Sigmoid colon (tissue), 7 donors: ENCODE measurements around the gene DCBLD2. TPM values are rescaled to one million over a fixed set of nuclear protein-coding genes. Genes with fewer than 3 reads are reported as not detected.

Source experiments
- DNase-seq: peaks from one replicate; pipeline ENCODE4 v3.0.0-alpha.2; 2019
- H3K27ac ChIP-seq, 4 donors: fragments of 200-600 bp; sonication (generic); one replicate each; pipeline ENCODE4 v1.5.1; 2016 to 2019; ENCODE audit warnings: mild to moderate bottlenecking in 1 of 4
- H3K27me3 ChIP-seq, 3 donors: fragments of 200-600 bp; sonication (generic); one replicate each; pipeline ENCODE4 v1.5.1; 2019; ENCODE audit warnings: mild to moderate bottlenecking in 1 of 3
- H3K36me3 ChIP-seq, 4 donors: fragments of 200-600 bp; sonication (generic); one replicate each; pipeline ENCODE4 v1.5.1; 2016 to 2019
- H3K4me1 ChIP-seq, 4 donors: fragments of 200-600 bp; sonication (generic); one replicate each; pipeline ENCODE4 v1.5.1; 2017 to 2019
- H3K4me3 ChIP-seq, 4 donors: fragments of 200-600 bp; sonication (generic); one replicate each; pipeline ENCODE4 v1.5.1; 2017 to 2019; ENCODE audit warnings: mild to moderate bottlenecking in 2 of 4, moderate library complexity in 1 of 4
- H3K9me3 ChIP-seq, 4 donors: fragments of 200-600 bp in 3 of 4; sonication (generic) in 3 of 4; one replicate each; pipeline versions ENCODE4 v1.5.1 to v1.6.1; 2013 to 2019
- CTCF ChIP-seq, 4 experiments: fragments of 450-650 bp in 3 of 4; fragments of 200-600 bp in 1 of 4; IDR thresholded peaks; one replicate each; pipeline ENCODE4 v1.5.1; 2016 to 2019; ENCODE audit warnings: antibody characterized with exemption in 4 of 4, mild to moderate bottlenecking in 3 of 4, moderate library complexity in 2 of 4
- EP300 ChIP-seq, 4 donors: sonication (generic); formaldehyde crosslinking; IDR thresholded peaks; one replicate each; pipeline ENCODE4 v1.6.1; 2017; ENCODE audit warnings: antibody characterized with exemption in 4 of 4
- POLR2A ChIP-seq, 2 donors: fragments of 450-650 bp; IDR thresholded peaks; one replicate each; pipeline ENCODE4 v1.6.1; 2016; ENCODE audit warnings: antibody characterized with exemption in 2 of 2, mild to moderate bottlenecking in 2 of 2, moderate library complexity in 2 of 2
- POLR2AphosphoS5 ChIP-seq, 4 donors: sonication (generic); formaldehyde crosslinking; IDR thresholded peaks; one replicate each; pipeline ENCODE4 v1.6.1; 2017; ENCODE audit warnings: antibody characterized with exemption in 4 of 4
- WGBS, 2 donors: extraction: QIAGEN DNeasy Blood & Tissue Kit; methylation state at CpG; one replicate each; pipeline ENCODE4 v1.1.7; 2013; 5-methylcytosine and 5-hydroxymethylcytosine counted together
- intact Hi-C: fragments of 100-400 bp; cut with DNase I; formaldehyde crosslinking; loops from one replicate; pipeline ENCODE4 v1.15.1; 2023
- polyA plus RNA-seq, 3 donors: library from polyadenylated mRNA; stranded (reverse); fragments of 200-250 nt; gene quantifications; one replicate each; pipeline ENCODE4 v1.2.3, GENCODE V29; 2013
- small RNA-seq, 3 donors: library from RNA; depleted of rRNA; stranded (forward); fragments of <200 nt; gene quantifications; one replicate each; pipeline ENCODE3, GENCODE V24; 2016
- total RNA-seq, 4 donors: library from RNA; depleted of rRNA; stranded (reverse); fragments of >200 nt; gene quantifications; one replicate each; pipeline ENCODE4 v1.1.0, GENCODE V29; 2016
- donor health status: healthy with polysubstance abuse.
- donor health status: Bipolar disorder and iron deficiency.
- donor health status: healthy.

Gene DCBLD2
- total and polyA plus RNA-seq, 7 donors = 1.2 to 56.5 (median 38.8) TPM

DNA sequence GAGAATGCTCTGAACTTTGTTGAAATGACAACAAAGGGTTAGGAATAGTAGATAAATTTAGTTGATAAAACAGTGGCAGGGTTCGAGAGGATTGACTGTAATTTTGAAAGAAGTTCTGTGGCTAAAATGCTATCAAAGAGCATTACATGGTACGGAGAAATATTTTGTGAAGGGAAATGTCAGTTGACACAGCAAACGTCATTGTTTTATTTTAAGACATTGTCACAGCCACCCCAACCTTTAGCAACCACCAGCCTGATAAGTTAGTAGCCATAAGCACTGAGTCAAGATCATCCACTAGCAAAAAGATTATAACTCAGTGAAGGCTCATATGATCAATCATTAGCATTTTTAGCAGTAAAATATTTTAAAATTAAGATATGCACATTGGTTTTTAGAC lies 147.0 kb downstream of the DCBLD2 start:
- TF ChIP-seq POLR2AphosphoS5 (IDR thresholded peaks at IDR 0.05) (no peak), EP300 (IDR thresholded peaks at IDR 0.05) (no peak), POLR2A (IDR thresholded peaks at IDR 0.05) (no peak), CTCF (IDR thresholded peaks at IDR 0.05) (no peak)
- WGBS, 2 donors = 54 to 55% methylated on average over 3 of the region's 3 CpGs
- Histone ChIP-seq H3K4me1 (no peaks in the 10 kb centered on the region), H3K9me3 (no peaks in the 10 kb centered on the region), H3K4me3 (no peak overlapping the region), H3K36me3 (no peaks in the 10 kb centered on the region), H3K27ac (no peak overlapping the region), H3K27me3 (no peaks in the 10 kb centered on the region)
- DNase-seq = no peak
- intact Hi-C loops = no loop called here

GRCh38 chr3:98750276-98750919 lies 151.1 kb downstream of the DCBLD2 start:
- TF ChIP-seq POLR2AphosphoS5 (IDR thresholded peaks at IDR 0.05) = no peak
- no peak overlapping the region for H3K4me3 ChIP-seq
- intact Hi-C loops = no loop called here
- no peaks in the 10 kb centered on the region for H3K4me1 ChIP-seq
- no peak for DNase-seq
- H3K27me3 ChIP-seq = no peaks in the 10 kb centered on the region
- no peak overlapping the region for H3K27ac ChIP-seq
- 91 to 93% methylated on average over 1 of the region's 1 CpG for WGBS, 2 donors
- no peaks in the 10 kb centered on the region for H3K36me3 ChIP-seq
- H3K9me3 ChIP-seq = no peaks in the 10 kb centered on the region

DNA sequence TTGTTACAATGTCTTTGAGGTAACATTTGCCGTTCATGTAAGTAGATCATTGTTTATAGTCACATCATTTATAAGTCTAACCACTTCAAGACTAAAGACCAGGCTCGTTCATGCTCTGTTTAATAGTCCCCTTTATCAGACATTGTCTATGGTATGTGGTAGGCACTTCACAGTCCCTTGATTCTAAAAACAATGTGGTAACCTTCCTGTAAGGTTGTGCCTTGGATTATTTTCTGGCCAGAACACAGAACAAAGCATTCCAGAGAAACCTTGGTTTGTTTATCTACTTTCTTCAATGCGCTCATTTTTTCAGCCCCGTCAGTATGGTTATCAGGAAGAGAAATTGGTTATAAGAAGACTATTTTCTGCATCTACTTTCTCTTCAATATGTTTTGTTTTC lies 154.6 kb downstream of the DCBLD2 start:
- no peaks in the 10 kb centered on the region for H3K27me3 ChIP-seq
- H3K27ac ChIP-seq = peak overlapping the region in 1 of 4 donors; percentile 3
- no peaks in the 10 kb centered on the region for H3K36me3 ChIP-seq
- no peak for DNase-seq
- no peaks in the 10 kb centered on the region for H3K9me3 ChIP-seq
- TF ChIP-seq POLR2A (IDR thresholded peaks at IDR 0.05) (no peak), POLR2AphosphoS5 (IDR thresholded peaks at IDR 0.05) (no peak), EP300 (IDR thresholded peaks at IDR 0.05) (no peak), CTCF (IDR thresholded peaks at IDR 0.05) (no peak)
- 67 to 73% methylated on average over 4 of the region's 4 CpGs for WGBS, 2 donors
- no peaks in the 10 kb centered on the region for H3K4me1 ChIP-seq
- H3K4me3 ChIP-seq = no peak overlapping the region
- intact Hi-C loops = no loop called here

GRCh38 chr3:98746122-98746521 lies 155.4 kb downstream of the DCBLD2 start:
- no peak overlapping the region for H3K4me3 ChIP-seq
- TF ChIP-seq CTCF (IDR thresholded peaks at IDR 0.05) = no peak
- no peak for TF ChIP-seq POLR2AphosphoS5 (IDR thresholded peaks at IDR 0.05)
- no peak for TF ChIP-seq EP300 (IDR thresholded peaks at IDR 0.05)
- intact Hi-C loops = no loop called here
- H3K27me3 ChIP-seq = no peaks in the 10 kb centered on the region
- 80 to 81% methylated on average over 4 of the region's 4 CpGs for WGBS, 2 donors
- DNase-seq = no peak
- no peak overlapping the region for H3K27ac ChIP-seq
- H3K4me1 ChIP-seq = no peaks in the 10 kb centered on the region
- H3K36me3 ChIP-seq = no peaks in the 10 kb centered on the region
- H3K9me3 ChIP-seq = no peaks in the 10 kb centered on the region

Small RNAs within 50 kb of the gene (small RNA-seq; reads per million reads assigned to genes)
- gene RNU6-1263P (0 reads per million in 3 donors), gene RNU6-26P (0 to 0.07 (median 0) reads per million in 3 donors)

Other genes starting within 250 kb of the DCBLD2 start
- 10 to 100 TPM in 2 of 4 donors, 1 to 10 TPM in 2; 3.9 to 11.8 (median 9.9) TPM for gene ST3GAL6, start 138.4 kb downstream of the DCBLD2 start, total RNA-seq
- 1 to 10 TPM; 2.4 to 3.2 (median 2.4) TPM for gene ST3GAL6, start 138.4 kb downstream of the DCBLD2 start, polyA plus RNA-seq